Activated CD4-positive, alpha-beta T cell treated with anti-CD3 and anti-CD28 coated beads for 36 hours (primary cell): ENCODE measurements around the gene CCDC85C. TPM values are rescaled to one million over a fixed set of nuclear protein-coding genes. Genes with fewer than 3 reads are reported as not detected.

ENCODE experiments used
- ATAC-seq: fragments of 200-7000 bp; cut with Tn5 transposase; one replicate; pipeline ENCODE4 v1.10.0; 2021; ENCODE audit warnings: mild to moderate bottlenecking, moderate library complexity
- CTCF ChIA-PET: fragments of 350-600 bp; sonication (Branson Sonifier 250); formaldehyde crosslinking; loops from one replicate; lab custom pipeline; 2021; ENCODE audit warnings: antibody characterized with exemption; lab: Charles Lee
- POLR2A ChIA-PET: fragments of 350-600 bp; sonication (Branson Sonifier 250); formaldehyde crosslinking; loops from one replicate; lab custom pipeline; 2021; ENCODE audit warnings: antibody characterized with exemption, inconsistent platforms; lab: Charles Lee
- DNase-seq: peaks from one replicate; pipeline ENCODE4 v3.0.0-alpha.2; 2020
- H3K27ac Mint-ChIP-seq: one replicate; pipeline ENCODE4 v1.8.0; 2021; ENCODE audit warnings: mixed read lengths
- H3K27me3 Mint-ChIP-seq: one replicate; pipeline ENCODE4 v1.8.0; 2021; ENCODE audit warnings: mixed read lengths
- H3K36me3 Mint-ChIP-seq: one replicate; pipeline ENCODE4 v1.8.0; 2021; ENCODE audit warnings: low read depth, mixed read lengths
- H3K4me1 Mint-ChIP-seq: one replicate; pipeline ENCODE4 v1.8.0; 2021; ENCODE audit warnings: mixed read lengths
- H3K4me3 Mint-ChIP-seq: one replicate; pipeline ENCODE4 v1.8.0; 2021; ENCODE audit warnings: mild to moderate bottlenecking, moderate library complexity, mixed read lengths
- H3K9me3 Mint-ChIP-seq: one replicate; pipeline ENCODE4 v1.8.0; 2021; ENCODE audit warnings: low read depth, mixed read lengths
- intact Hi-C, 2 experiments: fragments of 100-400 bp; cut with DNase I in 1 of 2; cut with micrococcal nuclease in 1 of 2; formaldehyde crosslinking; loops; one replicate each; pipeline versions ENCODE4 v1.14.2 to v1.15.1; 2022 to 2024; cut with DNase I, micrococcal nuclease
- total RNA-seq, 2 experiments: library from RNA; stranded (reverse); gene quantifications; one replicate each; pipeline ENCODE4 v1.2.3, GENCODE V29; 2021

The CCDC85C gene
- total RNA-seq, 2 experiments from 2014 or later: 6.1 to 6.2 TPM

- ChIA-PET POLR2A (no interaction called here), CTCF (interaction anchor here (0.6 to 0.7 kb wide), 2 partner anchors 52 to 140 kb away, joined by 3 to 6 read pairs; no protein-coding TSS in a partner anchor)
- Mint-ChIP-seq H3K9me3 (no peaks in the 10 kb centered on the region), H3K27me3 (no peaks in the 10 kb centered on the region), H3K36me3 (peaks cover 8% of the 10 kb centered on the region), H3K4me3 (no peak overlapping the region), H3K27ac (no peak overlapping the region), H3K4me1 (peaks cover 27% of the 10 kb centered on the region)
- intact Hi-C loops: no loop called here
- DNase-seq (no peak), ATAC-seq (no peak)
These were observed 137.2 kb downstream of the CCDC85C start for GRCh38 chr14:99466758-99467157.

- POLR2A ChIA-PET: no interaction called here
- Mint-ChIP-seq H3K36me3 (peaks cover 14% of the 10 kb centered on the region), H3K27ac (no peak overlapping the region), H3K4me1 (peaks cover 27% of the 10 kb centered on the region), H3K27me3 (no peaks in the 10 kb centered on the region), H3K4me3 (no peak overlapping the region), H3K9me3 (no peaks in the 10 kb centered on the region)
- DNase-seq (no peak), ATAC-seq (no peak)
- CTCF ChIA-PET: no interaction called here
- intact Hi-C loops: no loop called here
These were observed 138.7 kb downstream of the CCDC85C start for GRCh38 chr14:99465288-99465687.

- ChIA-PET POLR2A (no interaction called here), CTCF (interaction anchor here (0.6 kb wide), 1 partner anchor 33 kb away, joined by 3 read pairs; no protein-coding TSS in a partner anchor)
- Mint-ChIP-seq H3K27me3 (no peaks in the 10 kb centered on the region), H3K27ac (no peak overlapping the region), H3K36me3 (peaks cover 14% of the 10 kb centered on the region), H3K4me3 (no peak overlapping the region), H3K9me3 (no peaks in the 10 kb centered on the region), H3K4me1 (peaks cover 16% of the 10 kb centered on the region)
- intact Hi-C loops: no loop called here
- DNase-seq: no peak
- no peak for ATAC-seq
These were observed 140.0 kb downstream of the CCDC85C start for GRCh38 chr14:99463974-99464373.

GRCh38 chr14:99462210-99462609 is 141.8 kb downstream of the CCDC85C start:
- ATAC-seq: no peak
- Mint-ChIP-seq H3K27ac (no peak overlapping the region), H3K27me3 (no peaks in the 10 kb centered on the region), H3K36me3 (peaks cover 19% of the 10 kb centered on the region), H3K4me1 (peaks cover 3% of the 10 kb centered on the region), H3K4me3 (no peak overlapping the region), H3K9me3 (no peaks in the 10 kb centered on the region)
- CTCF ChIA-PET: interaction anchor here (1.3 to 1.7 kb wide), 2 partner anchors 13 to 55 kb away, joined by 3 read pairs; no protein-coding TSS in a partner anchor
- DNase-seq: no peak
- POLR2A ChIA-PET: interaction anchor here (0.8 kb wide), 1 partner anchor 19 kb away, joined by 3 read pairs; the partner anchor contains the start of genes CCNK and SETD3
- intact Hi-C loops: no loop called here

GRCh38 chr14:99461411-99462085 is 142.5 kb downstream of the CCDC85C start:
- Mint-ChIP-seq H3K4me3 (no peak overlapping the region), H3K36me3 (peaks cover 21% of the 10 kb centered on the region), H3K27me3 (no peaks in the 10 kb centered on the region), H3K9me3 (no peaks in the 10 kb centered on the region), H3K27ac (no peak overlapping the region), H3K4me1 (peaks cover 3% of the 10 kb centered on the region)
- DNase-seq: no peak
- ATAC-seq: no peak
- CTCF ChIA-PET: interaction anchor here (1.3 to 1.7 kb wide), 3 partner anchors 10 to 54 kb away, joined by 3 read pairs; no protein-coding TSS in a partner anchor
- intact Hi-C loops: no loop called here
- POLR2A ChIA-PET: no interaction called here

GRCh38 chr14:99460793-99461192 is 143.2 kb downstream of the CCDC85C start:
- ChIA-PET CTCF (interaction anchor here (1.3 to 1.7 kb wide), 3 partner anchors 9 to 53 kb away, joined by 3 read pairs; no protein-coding TSS in a partner anchor), POLR2A (no interaction called here)
- peaks cover 3% of the 10 kb centered on the region for H3K4me1 Mint-ChIP-seq
- H3K4me3 Mint-ChIP-seq: no peak overlapping the region
- no peak overlapping the region for H3K27ac Mint-ChIP-seq
- DNase-seq (no peak), ATAC-seq (no peak)
- intact Hi-C loops: no loop called here
- no peaks in the 10 kb centered on the region for H3K9me3 Mint-ChIP-seq
- peaks cover 21% of the 10 kb centered on the region for H3K36me3 Mint-ChIP-seq
- no peaks in the 10 kb centered on the region for H3K27me3 Mint-ChIP-seq

GRCh38 chr14:99459481-99460100 is 144.4 kb downstream of the CCDC85C start:
- H3K4me1 Mint-ChIP-seq: peaks cover 3% of the 10 kb centered on the region
- ChIA-PET CTCF (no interaction called here), POLR2A (no interaction called here)
- H3K27ac Mint-ChIP-seq: no peak overlapping the region
- no peak overlapping the region for H3K4me3 Mint-ChIP-seq
- ATAC-seq (no peak), DNase-seq (no peak)
- intact Hi-C loops: no loop called here
- H3K27me3 Mint-ChIP-seq: no peaks in the 10 kb centered on the region
- H3K36me3 Mint-ChIP-seq: peaks cover 26% of the 10 kb centered on the region
- no peaks in the 10 kb centered on the region for H3K9me3 Mint-ChIP-seq

- H3K4me3 Mint-ChIP-seq: no peak overlapping the region
- H3K4me1 Mint-ChIP-seq: no peaks in the 10 kb centered on the region
- ATAC-seq (no peak), DNase-seq (no peak)
- H3K27me3 Mint-ChIP-seq: no peaks in the 10 kb centered on the region
- POLR2A ChIA-PET: no interaction called here
- CTCF ChIA-PET: interaction anchor here (1.2 kb wide), 1 partner anchor 174 kb away, joined by 3 read pairs; no protein-coding TSS in a partner anchor
- no peak overlapping the region for H3K27ac Mint-ChIP-seq
- no peaks in the 10 kb centered on the region for H3K9me3 Mint-ChIP-seq
- H3K36me3 Mint-ChIP-seq: peaks cover 26% of the 10 kb centered on the region
- intact Hi-C loops: no loop called here
These were observed 149.8 kb downstream of the CCDC85C start for GRCh38 chr14:99454246-99454645.

GRCh38 chr14:99452968-99453367 is 151.0 kb downstream of the CCDC85C start:
- peaks cover 29% of the 10 kb centered on the region for H3K36me3 Mint-ChIP-seq
- intact Hi-C loops: no loop called here
- no peak for DNase-seq
- CTCF ChIA-PET: interaction anchor here (0.9 to 1.0 kb wide), 2 partner anchors 9 to 18 kb away, joined by 3 to 4 read pairs; no protein-coding TSS in a partner anchor
- no peak for ATAC-seq
- H3K27ac Mint-ChIP-seq: no peak overlapping the region
- H3K4me3 Mint-ChIP-seq: no peak overlapping the region
- POLR2A ChIA-PET: interaction anchor here (0.9 kb wide), 1 partner anchor 28 kb away, joined by 3 read pairs; the partner anchor contains the start of gene SETD3
- no peaks in the 10 kb centered on the region for H3K27me3 Mint-ChIP-seq
- H3K9me3 Mint-ChIP-seq: no peaks in the 10 kb centered on the region
- no peaks in the 10 kb centered on the region for H3K4me1 Mint-ChIP-seq

GRCh38 chr14:99451234-99451633 is 152.8 kb downstream of the CCDC85C start:
- Mint-ChIP-seq H3K27ac (no peak overlapping the region), H3K27me3 (no peaks in the 10 kb centered on the region), H3K9me3 (no peaks in the 10 kb centered on the region), H3K36me3 (peaks cover 29% of the 10 kb centered on the region), H3K4me1 (no peaks in the 10 kb centered on the region), H3K4me3 (no peak overlapping the region)
- CTCF ChIA-PET: interaction anchor here (1.1 to 1.2 kb wide), 2 partner anchors 10 to 24 kb away, joined by 3 to 5 read pairs; no protein-coding TSS in a partner anchor
- no peak for ATAC-seq
- POLR2A ChIA-PET: no interaction called here
- DNase-seq: no peak
- intact Hi-C loops: no loop called here

GRCh38 chr14:99450266-99450665 is 153.7 kb downstream of the CCDC85C start:
- Mint-ChIP-seq H3K4me1 (no peaks in the 10 kb centered on the region), H3K27me3 (no peaks in the 10 kb centered on the region), H3K27ac (no peak overlapping the region), H3K4me3 (no peak overlapping the region), H3K36me3 (peaks cover 30% of the 10 kb centered on the region), H3K9me3 (no peaks in the 10 kb centered on the region)
- DNase-seq (no peak), ATAC-seq (no peak)
- ChIA-PET CTCF (interaction anchor here (0.9 to 1.2 kb wide), 3 partner anchors 25 to 33 kb away, joined by 3 to 5 read pairs (median 3); no protein-coding TSS in a partner anchor), POLR2A (no interaction called here)
- intact Hi-C loops: no loop called here
